Naive thymus-derived CD8-positive, alpha-beta T cell (primary cell): Measurements from ENCODE around the gene WASF3. TPM values are rescaled to one million over a fixed set of nuclear protein-coding genes. Genes with fewer than 3 reads are reported as not detected.

ENCODE experiments used
- ATAC-seq, 2 donors: fragments of 150-1000 bp; cut with Tn5 transposase in 1 of 2; sonication (Bioruptor Pico), chemical (Tn5 transposase) in 1 of 2; 1 replicate in 1 of 2; 2 replicates in 1 of 2; pipeline ENCODE4 v1.10.0; 2021; ENCODE audit warnings: mild to moderate bottlenecking in 2 of 2, moderate library complexity in 2 of 2
- POLR2A ChIA-PET: fragments of 350-600 bp; sonication (Branson Sonifier 250); formaldehyde crosslinking; loops from one replicate; lab custom pipeline; 2021; ENCODE audit warnings: antibody characterized with exemption; lab: Charles Lee
- DNase-seq, 10 donors: peaks; one replicate each; pipeline versions ENCODE4 v3.0.0 to v3.0.0-alpha.2; 2020 to 2022
- H3K27ac Mint-ChIP-seq, 10 donors: one replicate each; pipeline ENCODE4 v1.8.0; 2020 to 2022; ENCODE audit warnings: mild to moderate bottlenecking in 10 of 10, mixed read lengths in 10 of 10, moderate library complexity in 4 of 10, inconsistent platforms in 1 of 10
- H3K27me3 Mint-ChIP-seq, 5 donors: one replicate each; pipeline ENCODE4 v1.8.0; 2021 to 2022; ENCODE audit warnings: mixed read lengths in 5 of 5
- H3K36me3 Mint-ChIP-seq, 3 donors: one replicate each; pipeline ENCODE4 v1.8.0; 2020 to 2022; ENCODE audit warnings: mixed read lengths in 3 of 3, mild to moderate bottlenecking in 2 of 3, inconsistent platforms in 1 of 3
- H3K4me1 Mint-ChIP-seq, 4 donors: one replicate each; pipeline ENCODE4 v1.8.0; 2021 to 2022; ENCODE audit warnings: mixed read lengths in 4 of 4
- H3K4me3 Mint-ChIP-seq, 10 donors: one replicate each; pipeline ENCODE4 v1.8.0; 2020 to 2022; ENCODE audit warnings: mild to moderate bottlenecking in 10 of 10, mixed read lengths in 10 of 10, moderate library complexity in 6 of 10, inconsistent platforms in 1 of 10
- H3K9me3 Mint-ChIP-seq, 9 donors: one replicate each; pipeline ENCODE4 v1.8.0; 2020 to 2022; ENCODE audit warnings: mixed read lengths in 9 of 9, mild to moderate bottlenecking in 3 of 9, inconsistent platforms in 1 of 9, moderate library complexity in 1 of 9
- polyA plus RNA-seq, 3 donors: library from polyadenylated mRNA; unstranded; fragments of 300-500 nt; fragmentation: Illumina TruSeq; gene quantifications; one replicate each; pipeline ENCODE4 v1.2.3, GENCODE V29; 2021
- total RNA-seq, 8 experiments: library from RNA in 2 of 8; stranded (reverse) in 2 of 8; gene quantifications; one replicate each; pipeline ENCODE4 v1.2.3 and lab custom pipeline; 2021 to 2026

WASF3 gene
- total and polyA plus RNA-seq, 5 experiments from 2014 or later, result 0.16 TPM; not detected in 3

DNA sequence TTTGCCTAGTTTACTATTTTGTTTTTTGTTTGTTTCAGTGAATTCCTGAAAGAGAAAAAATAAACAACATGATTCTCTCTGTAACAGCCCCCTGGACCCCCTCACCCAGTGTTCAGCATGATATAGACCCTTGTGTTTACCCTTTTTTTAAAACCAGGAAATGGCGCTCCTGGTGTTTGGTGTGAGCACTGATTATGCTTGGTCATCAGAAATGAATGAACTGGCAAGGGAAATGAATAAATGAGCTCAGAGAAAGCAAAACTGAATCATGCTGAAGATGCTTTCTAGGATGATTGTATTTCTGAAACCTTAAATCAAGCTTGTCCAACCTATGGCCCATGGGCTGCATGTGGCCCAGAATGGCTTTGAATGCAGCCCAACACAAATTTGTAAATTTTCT is 22.1 kb downstream of the WASF3 start:
- H3K4me1 Mint-ChIP-seq, result peaks cover 0 to 2% (median 0%) of the 10 kb centered on the region in 4 donors
- H3K27ac Mint-ChIP-seq, result no peak overlapping the region
- peaks cover 10 to 20% (median 16%) of the 10 kb centered on the region in 5 donors for H3K27me3 Mint-ChIP-seq
- POLR2A ChIA-PET, result no interaction called here
- peaks cover 0 to 20% (median 5%) of the 10 kb centered on the region in 9 donors for H3K9me3 Mint-ChIP-seq
- DNase-seq (no peak), ATAC-seq (no peak)
- H3K4me3 Mint-ChIP-seq, result no peak overlapping the region
- H3K36me3 Mint-ChIP-seq, result peaks cover 0 to 9% (median 4%) of the 10 kb centered on the region in 3 donors

DNA sequence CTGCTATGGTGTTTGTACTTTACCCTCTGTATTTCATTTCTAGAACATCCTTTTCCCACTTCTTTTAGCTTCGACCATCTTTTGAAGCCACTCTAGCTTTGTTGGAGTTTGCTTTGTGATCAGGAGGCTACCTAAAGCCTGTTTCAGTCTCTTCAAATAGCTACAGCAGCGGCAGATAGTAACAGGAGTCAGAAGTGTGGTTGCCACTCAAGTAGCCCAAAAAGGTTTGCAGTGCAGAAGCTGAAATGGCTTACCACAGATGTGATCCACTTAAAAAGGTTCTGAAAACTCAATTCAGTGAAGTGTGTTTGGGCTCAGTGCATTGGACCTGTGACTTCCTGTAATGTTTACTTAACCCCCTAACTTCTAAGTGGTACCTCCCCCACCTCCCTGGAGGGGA is 26.2 kb downstream of the WASF3 start:
- no peak for DNase-seq
- H3K27ac Mint-ChIP-seq, result no peak overlapping the region
- peaks cover 8 to 19% (median 14%) of the 10 kb centered on the region in 5 donors for H3K27me3 Mint-ChIP-seq
- POLR2A ChIA-PET, result no interaction called here
- H3K9me3 Mint-ChIP-seq, result peaks cover 0 to 8% (median under 1%) of the 10 kb centered on the region in 9 donors
- peaks cover 0 to 2% (median 0%) of the 10 kb centered on the region in 4 donors for H3K4me1 Mint-ChIP-seq
- ATAC-seq, result no peak
- H3K36me3 Mint-ChIP-seq, result peaks cover 0 to 2% (median 0%) of the 10 kb centered on the region in 3 donors
- no peak overlapping the region for H3K4me3 Mint-ChIP-seq

DNA sequence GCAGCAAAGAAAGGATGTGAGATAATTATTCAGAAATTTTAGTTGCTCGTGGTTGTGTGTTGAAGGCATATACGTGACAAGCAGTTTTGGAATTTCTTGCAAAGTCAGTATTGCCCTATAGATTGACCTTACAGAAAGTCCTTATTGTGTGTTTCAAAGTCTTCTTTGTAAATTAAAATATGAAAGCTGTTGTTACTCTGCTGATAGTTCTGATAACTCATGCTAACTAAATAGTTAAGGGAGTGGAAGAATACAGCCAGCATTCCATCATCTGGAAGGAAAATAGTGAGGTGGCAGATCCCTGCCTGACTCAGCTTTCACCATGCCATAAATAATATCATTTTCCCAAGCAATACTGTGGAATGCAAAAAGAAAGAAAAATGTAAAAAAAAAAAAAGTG is 27.2 kb downstream of the WASF3 start:
- Mint-ChIP-seq H3K27me3 (peaks cover 8 to 19% (median 16%) of the 10 kb centered on the region in 5 donors), H3K9me3 (peaks cover 0 to 2% (median 0%) of the 10 kb centered on the region in 9 donors), H3K27ac (no peak overlapping the region), H3K36me3 (no peaks in the 10 kb centered on the region), H3K4me3 (no peak overlapping the region), H3K4me1 (peaks cover 0 to 2% (median 0%) of the 10 kb centered on the region in 4 donors)
- no peak for ATAC-seq
- POLR2A ChIA-PET, result no interaction called here
- DNase-seq, result no peak

DNA sequence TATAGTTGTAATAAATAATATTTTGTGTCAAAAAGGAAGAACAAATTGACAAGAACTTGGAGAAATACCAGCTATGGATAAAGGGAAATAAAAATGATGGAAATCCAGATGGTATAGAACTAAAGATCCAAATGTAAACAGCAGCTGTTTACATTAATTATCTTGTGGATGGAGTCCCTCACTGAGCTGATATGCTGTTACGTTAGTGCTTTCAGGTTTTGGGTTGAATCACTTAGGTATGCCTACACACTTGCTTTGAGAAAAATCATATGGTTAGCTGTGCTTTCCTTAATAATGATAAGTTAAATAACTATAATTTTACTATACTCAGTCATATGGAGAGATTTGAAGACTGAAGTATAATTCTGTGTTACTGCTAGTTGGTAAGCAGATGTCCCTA is 27.7 kb downstream of the WASF3 start:
- DNase-seq, result no peak
- POLR2A ChIA-PET, result no interaction called here
- H3K27ac Mint-ChIP-seq, result no peak overlapping the region
- H3K4me3 Mint-ChIP-seq, result no peak overlapping the region
- peaks cover 0 to 2% (median 0%) of the 10 kb centered on the region in 9 donors for H3K9me3 Mint-ChIP-seq
- no peak for ATAC-seq
- peaks cover 8 to 19% (median 16%) of the 10 kb centered on the region in 5 donors for H3K27me3 Mint-ChIP-seq
- H3K36me3 Mint-ChIP-seq, result no peaks in the 10 kb centered on the region
- H3K4me1 Mint-ChIP-seq, result peaks cover 0 to 2% (median 0%) of the 10 kb centered on the region in 4 donors

DNA sequence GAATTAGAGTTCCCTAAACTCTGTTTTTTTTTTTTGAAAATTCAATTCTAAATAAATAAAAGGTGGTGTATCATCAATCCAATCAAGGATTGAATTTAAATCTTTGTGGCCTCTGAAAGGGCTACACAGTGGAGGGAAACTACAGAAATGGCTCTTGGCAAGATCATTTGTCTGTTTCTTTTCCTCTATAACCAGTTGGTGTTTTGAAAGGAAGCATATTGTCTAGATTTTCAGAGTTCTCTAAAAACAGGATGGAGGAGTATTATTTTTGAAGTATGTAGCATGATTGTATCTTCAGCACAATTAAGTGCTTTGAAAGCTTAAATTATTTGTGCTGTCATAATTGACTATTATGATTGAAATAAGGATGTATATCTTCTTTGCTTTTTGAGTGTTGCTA is 29.8 kb downstream of the WASF3 start:
- ATAC-seq (no peak), DNase-seq (no peak)
- H3K4me3 Mint-ChIP-seq, result no peak overlapping the region
- POLR2A ChIA-PET, result no interaction called here
- peaks cover 0 to 4% (median 0%) of the 10 kb centered on the region in 4 donors for H3K4me1 Mint-ChIP-seq
- H3K27me3 Mint-ChIP-seq, result peaks cover 5 to 34% (median 25%) of the 10 kb centered on the region in 5 donors
- peaks cover 0 to 4% (median 0%) of the 10 kb centered on the region in 9 donors for H3K9me3 Mint-ChIP-seq
- no peaks in the 10 kb centered on the region for H3K36me3 Mint-ChIP-seq
- no peak overlapping the region for H3K27ac Mint-ChIP-seq

DNA sequence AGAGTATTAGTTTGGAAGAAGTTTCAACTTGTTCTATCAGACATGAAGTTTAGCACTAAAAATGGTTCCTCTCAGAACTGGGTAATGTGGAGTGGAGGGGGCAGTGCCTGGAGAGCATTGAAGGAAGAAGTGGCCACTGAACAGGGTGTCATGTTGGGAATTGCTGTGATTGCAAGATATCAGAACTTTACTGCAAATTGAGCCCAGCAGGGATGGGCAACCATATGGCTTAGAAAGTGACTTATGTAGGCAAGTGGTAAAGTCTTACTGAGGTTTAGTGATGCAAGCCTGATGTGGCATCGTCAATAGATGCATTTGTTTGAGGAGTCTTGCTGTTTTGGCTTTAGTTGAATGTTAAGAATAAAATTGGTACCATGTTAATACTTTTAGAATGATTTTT is 31.7 kb downstream of the WASF3 start:
- POLR2A ChIA-PET, result no interaction called here
- Mint-ChIP-seq H3K27ac (no peak overlapping the region), H3K4me1 (peaks cover 0 to 3% (median 0%) of the 10 kb centered on the region in 4 donors), H3K4me3 (no peak overlapping the region), H3K9me3 (peaks cover 0 to 5% (median 0%) of the 10 kb centered on the region in 9 donors), H3K27me3 (peaks cover 8 to 43% (median 19%) of the 10 kb centered on the region in 5 donors), H3K36me3 (no peaks in the 10 kb centered on the region)
- ATAC-seq (no peak), DNase-seq (no peak)

DNA sequence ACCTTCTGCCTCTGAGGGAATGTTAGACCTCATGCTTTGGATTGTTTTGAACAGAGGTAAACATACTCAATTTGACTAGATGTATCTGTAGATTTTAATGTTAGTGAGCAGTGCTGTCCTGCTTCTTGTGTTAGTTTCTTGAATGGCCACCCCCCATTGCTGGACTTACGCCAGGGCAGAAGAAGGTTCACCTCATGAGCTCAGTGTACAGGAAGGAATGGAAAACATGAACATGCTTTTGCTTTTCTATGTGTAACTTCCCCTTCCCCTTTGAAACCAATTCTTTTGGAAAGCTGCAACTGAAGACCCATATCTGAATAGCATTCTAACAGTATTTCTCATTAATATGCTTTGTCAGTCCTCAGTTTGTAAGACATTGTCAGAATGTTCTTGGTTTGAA is 32.3 kb downstream of the WASF3 start:
- H3K9me3 Mint-ChIP-seq, result peaks cover 0 to 5% (median 0%) of the 10 kb centered on the region in 9 donors
- H3K4me3 Mint-ChIP-seq, result no peak overlapping the region
- POLR2A ChIA-PET, result no interaction called here
- H3K36me3 Mint-ChIP-seq, result no peaks in the 10 kb centered on the region
- H3K27ac Mint-ChIP-seq, result no peak overlapping the region
- DNase-seq (no peak), ATAC-seq (no peak)
- H3K4me1 Mint-ChIP-seq, result peaks cover 0 to 3% (median 0%) of the 10 kb centered on the region in 4 donors
- H3K27me3 Mint-ChIP-seq, result peaks cover 12 to 48% (median 23%) of the 10 kb centered on the region in 5 donors

DNA sequence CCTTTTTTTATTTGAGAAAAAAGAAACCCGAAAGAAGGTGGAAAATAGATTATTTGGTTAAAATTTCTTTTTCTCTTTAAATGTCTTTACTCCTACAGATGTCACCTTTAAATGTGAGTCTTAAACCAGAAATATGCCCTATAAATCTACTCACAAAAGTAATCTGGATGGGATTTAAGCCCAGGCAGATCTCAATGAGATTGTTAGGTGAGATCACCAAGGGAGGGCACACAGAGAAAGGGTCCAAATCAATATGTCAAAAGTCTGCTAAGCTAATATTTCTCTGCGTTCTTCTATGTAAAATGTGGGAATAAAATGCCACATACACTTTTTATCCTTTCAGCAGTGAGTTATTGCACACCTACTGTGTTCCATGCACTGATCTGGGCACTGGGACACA is 32.9 kb downstream of the WASF3 start:
- H3K4me1 Mint-ChIP-seq, result peaks cover 0 to 3% (median 0%) of the 10 kb centered on the region in 4 donors
- POLR2A ChIA-PET, result no interaction called here
- no peak for DNase-seq
- peaks cover 13 to 54% (median 25%) of the 10 kb centered on the region in 5 donors for H3K27me3 Mint-ChIP-seq
- peaks cover 0 to 5% (median 0%) of the 10 kb centered on the region in 9 donors for H3K9me3 Mint-ChIP-seq
- ATAC-seq, result no peak
- H3K4me3 Mint-ChIP-seq, result no peak overlapping the region
- no peaks in the 10 kb centered on the region for H3K36me3 Mint-ChIP-seq
- H3K27ac Mint-ChIP-seq, result no peak overlapping the region

DNA sequence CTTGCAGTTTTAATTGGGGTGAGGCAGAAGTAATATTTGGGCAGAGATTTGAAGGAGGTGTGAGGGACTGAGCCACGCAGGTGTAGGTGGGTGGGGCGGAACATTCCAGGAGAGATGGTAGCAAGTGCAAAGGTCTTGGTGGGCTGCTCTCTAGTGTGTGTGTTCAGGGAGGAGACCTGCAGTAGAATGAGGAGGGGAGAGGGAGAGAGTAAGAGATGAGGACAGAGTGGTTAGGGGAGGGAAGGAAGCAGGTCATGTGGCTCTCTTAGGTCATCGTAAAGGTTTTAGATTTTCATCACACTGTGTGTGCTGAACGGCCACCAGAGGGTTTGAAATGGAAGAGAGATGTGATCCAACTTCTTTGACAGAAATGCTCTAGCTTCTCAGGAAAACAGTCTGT is 33.5 kb downstream of the WASF3 start:
- POLR2A ChIA-PET, result no interaction called here
- no peak for ATAC-seq
- no peaks in the 10 kb centered on the region for H3K36me3 Mint-ChIP-seq

DNA sequence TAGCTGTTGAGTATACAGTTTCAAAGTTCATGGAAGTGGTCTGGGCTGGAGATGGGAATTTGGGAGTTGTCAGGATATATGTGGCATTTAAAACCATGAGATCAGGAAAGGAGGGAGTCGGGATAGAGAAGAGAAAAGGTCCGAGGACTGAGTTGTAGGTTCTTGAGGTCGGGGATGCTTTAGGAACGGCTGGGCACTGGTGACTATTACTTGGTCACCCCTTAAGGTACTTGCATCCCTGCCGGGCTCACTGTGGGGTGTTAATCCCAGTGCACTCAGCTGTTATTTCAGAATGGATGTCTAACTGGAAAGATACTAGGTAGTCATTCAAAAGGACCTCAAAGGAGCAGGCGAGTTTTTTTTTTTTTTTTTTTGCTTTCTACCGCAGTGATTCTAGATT is 34.2 kb downstream of the WASF3 start:
- Mint-ChIP-seq H3K4me3 (no peak overlapping the region), H3K4me1 (peaks cover 0 to 3% (median 0%) of the 10 kb centered on the region in 4 donors), H3K36me3 (peaks cover 0 to 6% (median 0%) of the 10 kb centered on the region in 3 donors), H3K9me3 (peaks cover 0 to 13% (median 4%) of the 10 kb centered on the region in 9 donors), H3K27me3 (peaks cover 14 to 57% (median 23%) of the 10 kb centered on the region in 5 donors), H3K27ac (no peak overlapping the region)
- DNase-seq (no peak), ATAC-seq (no peak)
- POLR2A ChIA-PET, result no interaction called here

More for the DNA sequence above, 33.5 kb downstream of the WASF3 start:
- Mint-ChIP-seq H3K27ac (no peak overlapping the region), H3K4me1 (peaks cover 0 to 3% (median 0%) of the 10 kb centered on the region in 4 donors), H3K4me3 (no peak overlapping the region), H3K9me3 (peaks cover 0 to 6% (median 0%) of the 10 kb centered on the region in 9 donors), H3K27me3 (peaks cover 13 to 55% (median 26%) of the 10 kb centered on the region in 5 donors)
- no peak for DNase-seq

DNA sequence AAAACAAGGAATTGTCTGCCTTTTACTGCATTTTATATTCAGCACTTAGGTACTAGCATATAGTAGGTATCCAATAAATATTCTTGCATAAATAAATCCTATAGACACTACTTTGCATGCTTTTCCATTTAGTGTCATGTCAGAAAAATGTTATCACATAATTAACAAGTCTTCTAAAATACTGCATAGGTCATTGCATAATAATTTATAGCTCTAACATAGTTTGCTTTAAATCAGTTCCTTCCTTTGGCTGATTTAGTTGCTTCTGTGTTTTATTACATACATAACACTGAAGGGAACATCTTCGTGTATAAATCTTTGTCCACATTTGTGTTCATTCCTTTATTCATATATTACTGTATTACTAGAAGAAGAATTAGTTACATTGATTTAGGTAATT is 36.2 kb downstream of the WASF3 start:
- no peak for DNase-seq
- H3K27ac Mint-ChIP-seq, result no peak overlapping the region
- POLR2A ChIA-PET, result no interaction called here
- no peak for ATAC-seq
- peaks cover 0 to 12% (median 0%) of the 10 kb centered on the region in 3 donors for H3K36me3 Mint-ChIP-seq
- peaks cover 0 to 25% (median 11%) of the 10 kb centered on the region in 9 donors for H3K9me3 Mint-ChIP-seq
- peaks cover 0 to 3% (median 0%) of the 10 kb centered on the region in 4 donors for H3K4me1 Mint-ChIP-seq
- peaks cover 17 to 54% (median 21%) of the 10 kb centered on the region in 5 donors for H3K27me3 Mint-ChIP-seq
- H3K4me3 Mint-ChIP-seq, result no peak overlapping the region

DNA sequence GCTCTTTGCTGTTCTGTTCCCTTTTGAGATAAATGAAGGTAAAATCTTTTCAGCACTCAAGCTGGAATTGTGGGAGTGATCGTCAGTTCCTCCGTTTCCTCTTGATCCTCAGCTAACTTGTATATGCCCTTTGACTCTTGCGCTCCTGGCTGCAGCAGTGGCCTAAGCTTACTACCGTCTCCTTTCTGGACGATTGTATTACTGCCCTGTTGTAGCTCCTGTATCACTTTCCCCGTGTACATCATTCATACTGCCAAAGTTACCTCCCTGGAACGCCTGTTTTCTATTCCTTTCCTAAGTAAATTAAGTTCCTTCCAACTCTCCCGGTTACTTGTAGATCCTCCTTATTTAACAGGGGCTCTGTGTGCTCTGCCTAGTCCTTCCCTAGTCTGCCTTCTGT is 36.9 kb downstream of the WASF3 start:
- Mint-ChIP-seq H3K27me3 (peaks cover 18 to 54% (median 19%) of the 10 kb centered on the region in 5 donors), H3K9me3 (peaks cover 0 to 25% (median 11%) of the 10 kb centered on the region in 9 donors)
- POLR2A ChIA-PET, result no interaction called here

DNA sequence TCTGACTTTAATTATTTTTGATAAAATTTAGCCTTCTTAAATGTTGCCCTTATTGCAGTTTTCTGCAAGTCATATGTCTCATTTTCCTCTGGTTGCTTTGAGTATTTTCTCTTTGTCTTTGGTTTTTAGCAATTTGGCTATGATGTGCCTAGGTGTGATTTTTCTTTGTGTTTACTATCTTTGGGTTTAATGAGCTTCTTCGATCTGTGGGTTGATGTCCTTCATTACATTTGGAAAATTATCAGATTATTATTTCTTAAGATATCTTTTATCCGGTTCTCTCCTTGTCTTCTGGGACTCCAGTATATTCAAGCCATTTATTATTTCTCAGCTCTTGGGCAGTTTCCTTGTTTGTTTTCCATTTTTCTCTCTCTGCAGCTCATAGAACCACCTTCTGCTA is 39.0 kb downstream of the WASF3 start:
- ATAC-seq (no peak), DNase-seq (no peak)
- Mint-ChIP-seq H3K9me3 (peaks cover 0 to 25% (median 11%) of the 10 kb centered on the region in 9 donors), H3K27me3 (peaks cover 12 to 41% (median 27%) of the 10 kb centered on the region in 5 donors), H3K36me3 (peaks cover 0 to 12% (median 0%) of the 10 kb centered on the region in 3 donors), H3K27ac (no peak overlapping the region), H3K4me1 (peaks cover 0 to 6% (median 2%) of the 10 kb centered on the region in 4 donors), H3K4me3 (no peak overlapping the region)
- POLR2A ChIA-PET, result no interaction called here

More for the DNA sequence above, 36.9 kb downstream of the WASF3 start:
- H3K36me3 Mint-ChIP-seq, result peaks cover 0 to 12% (median 0%) of the 10 kb centered on the region in 3 donors
- no peak for ATAC-seq
- H3K27ac Mint-ChIP-seq, result no peak overlapping the region
- peaks cover 0 to 3% (median 0%) of the 10 kb centered on the region in 4 donors for H3K4me1 Mint-ChIP-seq
- DNase-seq, result no peak
- H3K4me3 Mint-ChIP-seq, result no peak overlapping the region
